LNCaP clone FGC (cell line): Measurements from ENCODE around the gene NF2.
"Not testable (repeated sequence)": the region's sequence is repeated elsewhere in the genome, so short reads cannot be mapped to it uniquely, and the experiment has no call there.

Experiments
- DNase-seq: peaks from one replicate; pipeline ENCODE4 v3.0.0-alpha.2; 2011; ENCODE audit warnings: low read depth
- H3K4me3 ChIP-seq: 2 replicates; pipeline ENCODE4 v1.5.1; 2011; ENCODE audit warnings: mild to moderate bottlenecking, low read depth, low read length, control low read depth
- TF ChIP-seq, protein P1 (sequence below): IDR thresholded peaks from 2 replicates; pipeline ENCODE4 v1.5.1; 2012; ENCODE audit warnings: mild to moderate bottlenecking; ENCODE audit not compliant: control insufficient read depth, insufficient read depth; ENCODE audit errors: extremely low read depth

Gene NF2

DNA sequence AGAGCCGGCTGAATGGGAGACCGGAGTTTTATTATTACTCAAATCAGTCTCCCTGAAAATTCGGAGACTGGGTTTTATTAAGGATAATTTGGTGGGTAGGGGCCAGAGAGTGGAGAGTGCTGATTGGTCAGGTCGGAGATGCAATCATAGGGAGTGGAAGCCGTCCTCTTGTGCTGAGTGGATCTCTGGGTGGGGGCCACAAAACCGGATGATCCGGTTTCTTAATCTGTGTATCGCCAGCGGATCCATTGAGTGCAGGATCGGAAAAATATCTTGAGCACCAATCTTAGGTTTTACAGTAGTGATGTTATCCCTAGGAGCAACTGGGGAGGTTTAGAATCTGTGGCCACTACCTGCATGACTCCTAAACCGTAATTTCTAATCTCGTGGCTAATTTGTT is 21.6 kb upstream of the NF2 start:
- no peak for DNase-seq
- peak overlapping the region; percentile 92 for H3K4me3 ChIP-seq
- TF ChIP-seq, protein P1, sequence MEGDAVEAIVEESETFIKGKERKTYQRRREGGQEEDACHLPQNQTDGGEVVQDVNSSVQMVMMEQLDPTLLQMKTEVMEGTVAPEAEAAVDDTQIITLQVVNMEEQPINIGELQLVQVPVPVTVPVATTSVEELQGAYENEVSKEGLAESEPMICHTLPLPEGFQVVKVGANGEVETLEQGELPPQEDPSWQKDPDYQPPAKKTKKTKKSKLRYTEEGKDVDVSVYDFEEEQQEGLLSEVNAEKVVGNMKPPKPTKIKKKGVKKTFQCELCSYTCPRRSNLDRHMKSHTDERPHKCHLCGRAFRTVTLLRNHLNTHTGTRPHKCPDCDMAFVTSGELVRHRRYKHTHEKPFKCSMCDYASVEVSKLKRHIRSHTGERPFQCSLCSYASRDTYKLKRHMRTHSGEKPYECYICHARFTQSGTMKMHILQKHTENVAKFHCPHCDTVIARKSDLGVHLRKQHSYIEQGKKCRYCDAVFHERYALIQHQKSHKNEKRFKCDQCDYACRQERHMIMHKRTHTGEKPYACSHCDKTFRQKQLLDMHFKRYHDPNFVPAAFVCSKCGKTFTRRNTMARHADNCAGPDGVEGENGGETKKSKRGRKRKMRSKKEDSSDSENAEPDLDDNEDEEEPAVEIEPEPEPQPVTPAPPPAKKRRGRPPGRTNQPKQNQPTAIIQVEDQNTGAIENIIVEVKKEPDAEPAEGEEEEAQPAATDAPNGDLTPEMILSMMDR, result no peak

DNA sequence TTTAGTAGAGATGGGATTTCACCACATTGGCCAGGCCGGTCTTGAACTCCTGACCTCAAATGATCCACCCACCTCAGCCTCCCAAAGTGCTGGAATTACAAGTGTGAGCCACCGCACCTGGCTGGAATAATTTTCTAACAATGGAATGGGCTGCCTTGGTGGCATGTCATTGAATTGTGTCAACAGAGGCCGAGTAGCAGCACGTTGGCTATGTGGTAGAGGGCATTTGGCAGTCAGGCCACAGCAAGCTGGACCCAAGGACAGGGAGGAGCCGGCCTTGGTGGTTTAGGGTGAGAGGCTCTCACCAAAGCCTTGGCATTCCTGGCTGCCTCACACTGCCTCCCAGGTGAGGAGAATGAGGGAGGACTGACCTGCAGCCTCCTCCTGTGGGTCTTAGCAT is 18.5 kb upstream of the NF2 start:
- no peak overlapping the region for H3K4me3 ChIP-seq
- TF ChIP-seq, protein P1, result no peak
- DNase-seq, result no peak

DNA sequence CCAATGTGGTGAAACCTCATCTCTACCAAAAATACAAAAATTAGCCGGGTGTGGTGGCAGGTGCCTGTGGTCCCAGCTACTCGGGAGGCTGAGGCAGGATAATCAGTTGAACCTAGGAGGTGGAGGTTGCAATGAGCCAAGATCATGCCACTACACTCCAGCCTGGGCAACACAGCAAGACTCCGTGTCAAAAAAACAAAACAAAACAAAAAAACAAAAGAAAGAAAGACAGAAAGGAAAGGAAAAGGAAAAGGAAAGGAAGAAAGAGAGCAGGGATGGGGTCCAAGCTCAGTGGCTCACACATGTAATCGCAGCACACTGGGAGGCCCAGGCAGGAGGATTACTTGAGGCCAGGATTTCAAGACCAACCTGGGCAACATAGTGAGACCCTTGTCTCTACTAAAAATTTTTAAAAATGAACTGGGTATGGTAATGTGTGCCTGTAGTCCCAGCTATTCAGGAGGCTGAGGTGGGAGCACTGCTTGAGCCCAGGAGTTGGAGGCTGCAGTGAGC is 17.2 kb upstream of the NF2 start:
- H3K4me3 ChIP-seq, DNase-seq: not testable (repeated sequence)

DNA sequence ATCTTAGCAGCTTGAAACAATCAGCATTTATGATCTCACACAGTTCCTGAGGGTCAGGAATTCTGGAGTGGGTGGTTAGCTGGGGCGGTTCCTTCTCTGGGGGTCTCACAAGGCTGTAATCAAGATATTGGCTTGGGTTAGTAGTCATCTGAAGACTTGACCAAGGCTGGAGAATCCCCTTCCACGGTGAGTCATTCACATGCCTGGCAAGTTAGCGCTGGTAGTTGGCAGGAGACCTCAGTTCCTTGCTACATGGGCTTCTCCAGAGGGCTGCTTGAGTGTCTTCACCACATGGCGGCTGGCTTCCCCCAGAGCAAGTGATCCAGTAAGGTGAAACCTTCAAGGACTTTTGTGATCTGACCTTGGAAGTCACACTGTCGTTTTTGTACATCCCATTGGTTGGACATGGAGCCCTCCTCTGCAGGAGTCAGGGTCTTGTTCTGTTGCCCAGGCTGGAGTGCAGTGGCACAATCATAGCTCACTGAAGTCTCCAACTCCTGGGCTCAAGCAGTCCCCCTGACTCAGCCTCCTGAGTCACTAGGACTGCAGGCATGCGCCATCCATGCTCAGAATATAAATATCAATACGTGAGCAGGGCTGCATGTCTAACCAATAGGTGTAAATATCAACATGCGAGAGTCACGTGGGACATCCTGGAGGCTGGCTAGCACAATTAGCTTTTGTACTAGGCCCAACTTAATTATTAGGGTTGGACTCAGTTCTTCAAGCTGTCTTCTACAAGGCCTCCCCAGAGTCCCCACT is 15.3 kb upstream of the NF2 start:
- TF ChIP-seq, protein P1, result no peak
- DNase-seq, result no peak
- H3K4me3 ChIP-seq, result no peak overlapping the region

DNA sequence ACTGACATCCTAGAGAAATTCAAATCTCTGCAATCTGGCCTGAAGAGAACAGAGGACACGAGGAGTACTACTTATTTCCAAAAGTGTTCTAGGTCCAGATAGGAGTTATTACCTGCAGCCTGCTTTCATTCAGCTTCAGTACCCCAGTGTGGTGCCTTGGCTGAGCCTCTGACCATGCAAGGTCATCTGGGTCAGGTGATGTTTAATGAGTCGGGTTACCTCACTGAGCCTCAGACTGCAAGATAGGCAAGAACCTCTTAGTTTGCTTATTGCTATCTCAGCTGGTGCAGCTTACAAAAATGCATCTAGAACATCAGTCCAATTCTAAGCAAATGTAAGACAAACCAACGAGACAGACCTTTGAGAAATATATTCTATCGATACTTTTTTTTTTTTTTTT is 9.5 kb upstream of the NF2 start:
- H3K4me3 ChIP-seq, result no peak overlapping the region
- TF ChIP-seq, protein P1, result no peak
- DNase-seq, result no peak

DNA sequence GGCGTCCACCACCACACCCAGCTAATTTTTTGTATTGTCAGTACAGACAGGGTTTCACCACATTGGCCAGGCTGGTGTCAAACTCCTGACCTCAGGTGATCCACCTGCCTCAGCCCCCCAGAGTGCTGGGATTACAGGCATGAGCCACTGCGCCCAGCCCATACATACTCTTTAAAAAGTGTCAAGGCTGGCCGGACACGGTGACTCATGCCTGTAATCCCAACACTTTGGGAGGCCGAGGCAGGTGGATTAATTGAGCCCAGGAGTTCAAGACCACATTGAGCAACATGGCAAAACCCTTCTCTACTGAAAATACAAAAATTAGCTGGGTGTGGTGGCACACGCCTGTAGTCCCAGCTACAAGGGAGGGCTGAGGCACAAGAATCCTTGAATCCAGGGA is 9.0 kb upstream of the NF2 start:
- DNase-seq, H3K4me3 ChIP-seq: not testable (repeated sequence)

DNA sequence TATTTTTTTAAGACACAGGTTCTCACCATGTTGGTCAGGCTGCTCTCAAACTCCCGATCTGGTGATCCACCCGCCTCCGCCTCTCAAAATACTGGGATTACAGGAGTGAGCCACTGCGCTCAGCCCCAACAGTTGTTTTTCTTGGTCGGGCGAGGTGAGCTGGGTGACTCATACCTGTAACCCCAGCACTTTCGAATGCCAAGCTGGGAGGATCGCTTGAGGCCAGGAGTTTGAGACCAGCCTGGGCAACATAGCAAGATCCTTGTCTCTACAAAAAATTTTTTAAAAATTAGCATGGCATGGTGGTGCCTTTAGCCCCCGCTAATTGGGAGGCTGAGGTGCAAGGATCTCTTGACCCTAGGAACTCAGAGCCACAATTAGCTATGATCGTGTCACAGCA is 7.0 kb upstream of the NF2 start:
- H3K4me3 ChIP-seq, result no peak overlapping the region
- DNase-seq, result no peak
- TF ChIP-seq, protein P1, result no peak

DNA sequence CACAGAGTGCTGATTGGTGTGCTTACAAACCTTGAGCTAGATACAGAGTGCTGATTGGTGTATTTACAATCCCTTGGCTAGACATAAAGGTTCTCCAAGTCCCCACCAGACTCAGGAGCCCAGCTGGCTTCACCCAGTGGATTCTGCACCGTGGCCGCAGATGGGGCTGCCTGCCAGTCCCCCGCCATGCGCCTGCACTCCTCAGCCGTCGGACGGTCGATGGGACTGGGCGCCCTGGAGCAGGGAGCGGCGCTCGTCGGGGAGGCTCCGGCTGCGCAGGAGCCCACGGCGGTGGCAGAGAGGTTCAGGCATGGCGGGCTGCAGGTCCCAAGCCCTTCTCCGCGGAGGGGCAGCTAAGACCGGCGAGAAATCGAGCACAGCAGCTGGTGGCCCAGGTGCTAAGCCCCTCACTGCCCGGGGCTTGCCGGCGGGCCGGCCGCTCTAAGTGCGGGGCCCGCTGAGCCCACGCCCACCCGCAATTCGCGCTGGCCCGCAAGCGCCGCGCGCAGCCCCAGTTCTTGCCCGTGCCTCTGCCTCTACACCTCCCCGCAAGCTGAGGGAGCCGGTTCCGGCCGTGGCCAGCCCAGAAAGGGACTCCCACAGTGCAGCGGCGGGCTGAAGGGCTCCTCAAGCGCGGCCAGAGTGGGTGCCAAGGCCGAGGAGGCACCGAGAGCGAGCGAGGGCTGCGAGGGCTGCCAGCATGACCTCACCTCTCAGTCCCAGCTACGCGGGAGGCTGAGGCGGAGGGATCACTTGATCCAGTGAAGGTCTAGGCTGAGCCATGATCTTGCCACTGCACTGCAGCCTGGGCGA is 5.4 kb upstream of the NF2 start:
- DNase-seq, H3K4me3 ChIP-seq: not testable (repeated sequence)
